Breast epithelium (tissue), 3 donors: Measurements from ENCODE around the gene MAPK14.

ENCODE experiments used
- POLR2A ChIP-seq: fragments of 450-650 bp; IDR thresholded peaks from one replicate; pipeline ENCODE4 v1.6.1; 2016; ENCODE audit warnings: antibody characterized with exemption, mild to moderate bottlenecking, moderate library complexity
- POLR2AphosphoS5 ChIP-seq, 3 donors: sonication (generic); formaldehyde crosslinking; IDR thresholded peaks; one replicate each; pipeline ENCODE4 v1.6.1; 2017; ENCODE audit warnings: antibody characterized with exemption in 3 of 3
- TF ChIP-seq, protein P1 (sequence below), 3 donors: fragments of 450-650 bp; IDR thresholded peaks; one replicate each; pipeline ENCODE4 v1.5.1; 2016 to 2017; ENCODE audit warnings: antibody characterized with exemption in 3 of 3, mild to moderate bottlenecking in 3 of 3, moderate library complexity in 3 of 3

DNA sequence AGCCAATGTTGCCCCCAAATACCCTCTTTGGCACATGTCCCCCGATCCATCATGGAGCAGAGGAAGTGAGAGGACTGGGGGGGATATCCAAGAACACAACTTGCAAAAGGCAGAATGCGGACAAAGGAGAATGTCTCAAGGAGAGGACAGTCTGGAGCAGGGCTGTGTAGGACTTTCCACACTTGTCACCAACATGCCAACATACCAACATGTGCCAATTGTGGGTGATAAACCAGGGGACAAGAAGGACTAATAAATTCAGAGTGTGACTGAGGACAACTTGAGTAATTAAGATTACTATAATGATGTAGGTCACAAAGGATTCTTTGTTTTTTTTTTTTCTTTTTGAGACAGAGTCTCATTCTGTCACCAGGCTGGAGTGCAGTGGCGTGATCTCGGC lies 11.9 kb upstream of the MAPK14 start:
- TF ChIP-seq, protein P1, sequence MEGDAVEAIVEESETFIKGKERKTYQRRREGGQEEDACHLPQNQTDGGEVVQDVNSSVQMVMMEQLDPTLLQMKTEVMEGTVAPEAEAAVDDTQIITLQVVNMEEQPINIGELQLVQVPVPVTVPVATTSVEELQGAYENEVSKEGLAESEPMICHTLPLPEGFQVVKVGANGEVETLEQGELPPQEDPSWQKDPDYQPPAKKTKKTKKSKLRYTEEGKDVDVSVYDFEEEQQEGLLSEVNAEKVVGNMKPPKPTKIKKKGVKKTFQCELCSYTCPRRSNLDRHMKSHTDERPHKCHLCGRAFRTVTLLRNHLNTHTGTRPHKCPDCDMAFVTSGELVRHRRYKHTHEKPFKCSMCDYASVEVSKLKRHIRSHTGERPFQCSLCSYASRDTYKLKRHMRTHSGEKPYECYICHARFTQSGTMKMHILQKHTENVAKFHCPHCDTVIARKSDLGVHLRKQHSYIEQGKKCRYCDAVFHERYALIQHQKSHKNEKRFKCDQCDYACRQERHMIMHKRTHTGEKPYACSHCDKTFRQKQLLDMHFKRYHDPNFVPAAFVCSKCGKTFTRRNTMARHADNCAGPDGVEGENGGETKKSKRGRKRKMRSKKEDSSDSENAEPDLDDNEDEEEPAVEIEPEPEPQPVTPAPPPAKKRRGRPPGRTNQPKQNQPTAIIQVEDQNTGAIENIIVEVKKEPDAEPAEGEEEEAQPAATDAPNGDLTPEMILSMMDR (IDR thresholded peaks at IDR 0.05) = no peak
- no peak for TF ChIP-seq POLR2A
- no peak for TF ChIP-seq POLR2AphosphoS5 (IDR thresholded peaks at IDR 0.05)
